HepG2 (cell line): ENCODE measurements around the gene HSD3B7. TPM values are rescaled to one million over a fixed set of nuclear protein-coding genes. Genes with fewer than 3 reads are reported as not detected.

Source experiments
- ATF7-NPFF ChIP-seq: sonication (generic); formaldehyde crosslinking; IDR thresholded peaks from 2 replicates; pipeline ENCODE4 v1.8.1; 2023; ENCODE audit warnings: mild to moderate bottlenecking, low read depth, missing genetic modification reagents, moderate library complexity
- EED ChIP-seq: sonication (generic); formaldehyde crosslinking; IDR thresholded peaks from 2 replicates; pipeline ENCODE4 v1.5.0; 2020; ENCODE audit warnings: mild to moderate bottlenecking, missing genetic modification reagents
- NRL ChIP-seq: sonication (generic); formaldehyde crosslinking; IDR thresholded peaks from 2 replicates; pipeline ENCODE4 v1.5.0; 2020; ENCODE audit warnings: missing genetic modification reagents, mild to moderate bottlenecking, moderate library complexity, borderline replicate concordance
- PHF5A ChIP-seq: IDR thresholded peaks from one replicate; pipeline ENCODE4 v1.6.1; 2018; ENCODE audit warnings: low read depth, missing genetic modification reagents; ENCODE audit not compliant: unreplicated experiment
- POLR2A ChIP-seq, 2 experiments: IDR thresholded peaks; 2 replicates each; pipeline ENCODE4 v1.6.1; 2011; ENCODE audit warnings: low read depth in 2 of 2, low read length in 2 of 2, mild to moderate bottlenecking in 1 of 2, moderate library complexity in 1 of 2; ENCODE audit not compliant: insufficient read depth in 1 of 2
- RAD21 ChIP-seq: fragments of 450-650 bp; formaldehyde crosslinking; IDR thresholded peaks from 2 replicates; pipeline ENCODE4 v1.5.0; 2020; ENCODE audit warnings: mild to moderate bottlenecking
- ZNF354B ChIP-seq: sonication (generic); formaldehyde crosslinking; IDR thresholded peaks from 2 replicates; pipeline ENCODE4 v1.8.0; 2022; ENCODE audit warnings: mild to moderate bottlenecking, missing genetic modification reagents
- ZNF550 ChIP-seq: sonication (generic); formaldehyde crosslinking; IDR thresholded peaks from 2 replicates; pipeline ENCODE4 v1.4.0; 2020; ENCODE audit warnings: mild to moderate bottlenecking, missing genetic modification reagents, borderline replicate concordance
- ZNF660 ChIP-seq: sonication (generic); formaldehyde crosslinking; IDR thresholded peaks from 2 replicates; pipeline ENCODE4 v1.5.1; 2020; ENCODE audit warnings: mild to moderate bottlenecking, low read depth, missing genetic modification reagents, borderline replicate concordance
- ZNF678 ChIP-seq: sonication (generic); formaldehyde crosslinking; IDR thresholded peaks from 2 replicates; pipeline ENCODE4 v1.4.0; 2020; ENCODE audit warnings: mild to moderate bottlenecking, missing genetic modification reagents
- ZNF75D ChIP-seq: sonication (generic); formaldehyde crosslinking; IDR thresholded peaks from 2 replicates; pipeline ENCODE4 v1.8.1; 2023; ENCODE audit warnings: missing genetic modification reagents, mild to moderate bottlenecking, borderline replicate concordance
- ZSCAN21 ChIP-seq: sonication (generic); formaldehyde crosslinking; IDR thresholded peaks from 2 replicates; pipeline ENCODE4 v1.8.0; 2022; ENCODE audit warnings: mild to moderate bottlenecking, missing genetic modification reagents, moderate library complexity, borderline replicate concordance
- polyA plus RNA-seq, 8 experiments: library from polyadenylated mRNA; depleted of rRNA in 3 of 8; stranded (reverse) in 7 of 8; unstranded in 1 of 8; fragments of >200 nt; fragmentation: Illumina TruSeq in 4 of 8; extraction: Trizol in 4 of 8; gene quantifications; 2 replicates each; pipeline versions ENCODE4 v1.2.1 to v1.2.3, GENCODE V29; 2011 to 2016; ENCODE audit warnings: low read depth in 4 of 8, missing spikeins in 1 of 8, mixed read lengths in 1 of 8; ENCODE audit not compliant: insufficient read depth in 1 of 8
- total RNA-seq, 5 experiments: library from RNA; depleted of rRNA; stranded (reverse); fragments of >200 nt; fragmentation: Illumina TruSeq; extraction: Trizol; gene quantifications; 2 replicates each; pipeline ENCODE4 v1.2.3, GENCODE V29; 2016; ENCODE audit warnings: low read depth in 1 of 5
- TF ChIP-seq, protein P1 (sequence below): sonication (generic); formaldehyde crosslinking; IDR thresholded peaks from 2 replicates; pipeline ENCODE4 v1.5.0; 2020; ENCODE audit warnings: mild to moderate bottlenecking, missing genetic modification reagents
- TF ChIP-seq, protein P2 (sequence below): sonication (generic); formaldehyde crosslinking; IDR thresholded peaks from 2 replicates; pipeline ENCODE4 v1.4.0; 2020; ENCODE audit warnings: missing genetic modification reagents
- TF ChIP-seq, protein P3 (sequence below): sonication (generic); formaldehyde crosslinking; IDR thresholded peaks from 2 replicates; pipeline ENCODE4 v1.8.1; 2023; ENCODE audit warnings: mild to moderate bottlenecking, inconsistent platforms, moderate library complexity, missing genetic modification reagents, borderline replicate concordance
- TF ChIP-seq, protein P4 (sequence below): sonication (generic); formaldehyde crosslinking; IDR thresholded peaks from 2 replicates; pipeline ENCODE4 v1.8.1; 2023; ENCODE audit warnings: mild to moderate bottlenecking, moderate library complexity, missing genetic modification reagents

Gene HSD3B7
- total and polyA plus RNA-seq, 2 of the 13 experiments (the other 11 are each of a cell fraction or from before 2014, with no cell fraction given) = 32.9 to 69.7 TPM

DNA sequence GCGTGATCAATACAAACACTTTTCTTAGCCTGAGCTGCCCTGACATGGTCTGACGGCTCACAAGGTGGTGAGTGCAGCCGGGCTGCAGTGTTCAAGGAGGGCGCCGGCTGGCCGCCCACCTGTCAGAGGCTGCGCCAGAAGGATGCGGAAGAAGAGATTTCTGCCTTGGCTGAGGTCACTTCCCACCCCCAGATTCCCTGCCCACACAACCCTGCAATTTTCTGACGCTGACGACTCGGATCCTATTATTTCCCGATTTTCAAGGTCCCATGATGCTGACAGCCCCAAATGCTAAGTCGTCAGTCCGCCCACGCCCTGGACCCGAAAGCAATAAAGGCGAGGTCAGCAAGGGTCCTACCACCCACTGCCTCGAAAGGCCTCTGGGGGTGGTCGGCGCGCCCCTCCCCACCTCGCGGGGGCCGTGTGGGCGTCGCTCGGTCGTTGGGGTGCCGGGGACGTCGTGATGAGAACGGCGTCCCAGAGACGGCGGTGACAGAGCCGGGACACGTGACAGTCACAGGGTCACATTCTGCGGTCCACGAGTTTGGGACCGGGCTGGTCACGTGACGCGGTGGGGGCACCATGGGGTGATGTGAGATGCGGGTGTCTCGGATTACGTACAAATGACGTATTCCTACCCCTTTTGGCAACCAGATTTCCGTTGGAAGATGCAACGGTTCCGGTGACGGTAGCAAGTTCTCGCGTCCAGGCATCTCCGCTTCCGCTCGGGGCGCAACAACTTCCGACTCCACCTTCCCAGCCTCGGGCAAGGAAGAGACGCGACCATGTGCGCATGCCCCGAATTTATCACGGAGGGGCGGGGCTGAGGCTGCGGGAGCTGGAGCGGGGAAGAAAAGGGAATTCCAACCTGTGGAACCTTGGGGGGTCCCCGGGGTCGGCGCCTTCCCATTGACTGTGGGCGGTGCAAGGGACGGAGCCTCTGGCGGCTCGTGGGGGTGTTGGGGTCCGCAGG lies 48.0 kb downstream of the HSD3B7 start, which contains the start of gene STX4 (continued):
- TF ChIP-seq, protein P1, sequence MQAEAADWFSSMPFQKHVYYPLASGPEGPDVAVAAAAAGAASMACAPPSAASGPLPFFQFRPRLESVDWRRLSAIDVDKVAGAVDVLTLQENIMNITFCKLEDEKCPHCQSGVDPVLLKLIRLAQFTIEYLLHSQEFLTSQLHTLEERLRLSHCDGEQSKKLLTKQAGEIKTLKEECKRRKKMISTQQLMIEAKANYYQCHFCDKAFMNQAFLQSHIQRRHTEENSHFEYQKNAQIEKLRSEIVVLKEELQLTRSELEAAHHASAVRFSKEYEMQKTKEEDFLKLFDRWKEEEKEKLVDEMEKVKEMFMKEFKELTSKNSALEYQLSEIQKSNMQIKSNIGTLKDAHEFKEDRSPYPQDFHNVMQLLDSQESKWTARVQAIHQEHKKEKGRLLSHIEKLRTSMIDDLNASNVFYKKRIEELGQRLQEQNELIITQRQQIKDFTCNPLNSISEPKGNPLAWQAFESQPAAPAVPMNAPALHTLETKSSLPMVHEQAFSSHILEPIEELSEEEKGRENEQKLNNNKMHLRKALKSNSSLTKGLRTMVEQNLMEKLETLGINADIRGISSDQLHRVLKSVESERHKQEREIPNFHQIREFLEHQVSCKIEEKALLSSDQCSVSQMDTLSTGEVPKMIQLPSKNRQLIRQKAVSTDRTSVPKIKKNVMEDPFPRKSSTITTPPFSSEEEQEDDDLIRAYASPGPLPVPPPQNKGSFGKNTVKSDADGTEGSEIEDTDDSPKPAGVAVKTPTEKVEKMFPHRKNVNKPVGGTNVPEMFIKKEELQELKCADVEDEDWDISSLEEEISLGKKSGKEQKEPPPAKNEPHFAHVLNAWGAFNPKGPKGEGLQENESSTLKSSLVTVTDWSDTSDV (CRISPR knock-in tag) = no peak
- TF ChIP-seq EED (CRISPR knock-in tag) (peak; percentile 93), ZNF550 (CRISPR knock-in tag) (no peak), ZNF678 (CRISPR knock-in tag) (no peak), PHF5A (CRISPR knock-in tag) (peak; percentile 70), ZNF75D (CRISPR knock-in tag) (no peak), POLR2A (IDR thresholded peaks at IDR 0.05; ENCODE audit: insufficient read depth in 1 of 2, low read depth in 2 of 2, low read length in 2 of 2) (peak; percentile 60 to 75; a peak in 2 of 4 replicates), ZNF354B (CRISPR knock-in tag) (0 out of 2 replicates have a peak, but pooled peaks have one; percentile 79), RAD21 (CRISPR knock-in tag) (no peak), ZSCAN21 (CRISPR knock-in tag) (0 out of 2 replicates have a peak, but pooled peaks have one; percentile 85), ATF7-NPFF (CRISPR knock-in tag) (peak; percentile 87), ZNF660 (no peak), NRL (peak; percentile 71; the same call in 1 of the 2 replicates)
- TF ChIP-seq, protein P2, sequence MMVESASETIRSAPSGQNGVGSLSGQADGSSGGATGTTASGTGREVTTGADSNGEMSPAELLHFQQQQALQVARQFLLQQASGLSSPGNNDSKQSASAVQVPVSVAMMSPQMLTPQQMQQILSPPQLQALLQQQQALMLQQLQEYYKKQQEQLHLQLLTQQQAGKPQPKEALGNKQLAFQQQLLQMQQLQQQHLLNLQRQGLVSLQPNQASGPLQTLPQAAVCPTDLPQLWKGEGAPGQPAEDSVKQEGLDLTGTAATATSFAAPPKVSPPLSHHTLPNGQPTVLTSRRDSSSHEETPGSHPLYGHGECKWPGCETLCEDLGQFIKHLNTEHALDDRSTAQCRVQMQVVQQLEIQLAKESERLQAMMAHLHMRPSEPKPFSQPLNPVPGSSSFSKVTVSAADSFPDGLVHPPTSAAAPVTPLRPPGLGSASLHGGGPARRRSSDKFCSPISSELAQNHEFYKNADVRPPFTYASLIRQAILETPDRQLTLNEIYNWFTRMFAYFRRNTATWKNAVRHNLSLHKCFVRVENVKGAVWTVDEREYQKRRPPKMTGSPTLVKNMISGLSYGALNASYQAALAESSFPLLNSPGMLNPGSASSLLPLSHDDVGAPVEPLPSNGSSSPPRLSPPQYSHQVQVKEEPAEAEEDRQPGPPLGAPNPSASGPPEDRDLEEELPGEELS = no peak; the same call in 1 of the 2 replicates
- TF ChIP-seq, protein P3, sequence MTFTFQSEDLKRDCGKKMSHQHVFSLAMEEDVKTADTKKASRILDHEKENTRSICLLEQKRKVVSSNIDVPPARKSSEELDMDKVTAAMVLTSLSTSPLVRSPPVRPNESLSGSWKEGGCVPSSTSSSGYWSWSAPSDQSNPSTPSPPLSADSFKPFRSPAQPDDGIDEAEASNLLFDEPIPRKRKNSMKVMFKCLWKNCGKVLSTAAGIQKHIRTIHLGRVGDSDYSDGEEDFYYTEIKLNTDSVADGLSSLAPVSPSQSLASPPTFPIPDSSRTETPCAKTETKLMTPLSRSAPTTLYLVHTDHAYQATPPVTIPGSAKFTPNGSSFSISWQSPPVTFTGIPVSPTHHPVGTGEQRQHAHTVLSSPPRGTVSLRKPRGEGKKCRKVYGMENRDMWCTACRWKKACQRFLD = peak; percentile 84
- TF ChIP-seq, protein P4, sequence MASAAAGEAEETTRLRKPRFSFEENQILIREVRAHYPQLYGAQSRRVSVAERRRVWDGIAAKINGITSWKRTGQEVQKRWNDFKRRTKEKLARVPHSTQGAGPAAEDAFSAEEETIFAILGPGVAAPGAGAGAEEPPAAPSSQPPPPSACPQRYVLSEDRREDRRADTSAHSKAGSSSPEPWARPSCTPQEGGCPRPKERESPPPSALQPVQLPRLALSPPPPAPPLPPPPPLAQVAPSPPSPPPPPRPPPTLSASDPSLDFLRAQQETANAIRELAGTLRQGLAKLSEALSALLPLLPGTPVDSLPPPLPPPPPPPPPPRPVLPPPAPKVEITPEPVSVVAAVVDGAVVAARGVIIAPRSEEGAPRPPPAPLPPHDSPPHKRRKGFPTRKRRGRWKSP (CRISPR knock-in tag) = no peak
